ENCODE measurements around the gene ANKDD1B.
"Not testable (repeated sequence)": the region's sequence is repeated elsewhere in the genome, so short reads cannot be mapped to it uniquely, and the experiment has no call there.

The ANKDD1B gene

DNA sequence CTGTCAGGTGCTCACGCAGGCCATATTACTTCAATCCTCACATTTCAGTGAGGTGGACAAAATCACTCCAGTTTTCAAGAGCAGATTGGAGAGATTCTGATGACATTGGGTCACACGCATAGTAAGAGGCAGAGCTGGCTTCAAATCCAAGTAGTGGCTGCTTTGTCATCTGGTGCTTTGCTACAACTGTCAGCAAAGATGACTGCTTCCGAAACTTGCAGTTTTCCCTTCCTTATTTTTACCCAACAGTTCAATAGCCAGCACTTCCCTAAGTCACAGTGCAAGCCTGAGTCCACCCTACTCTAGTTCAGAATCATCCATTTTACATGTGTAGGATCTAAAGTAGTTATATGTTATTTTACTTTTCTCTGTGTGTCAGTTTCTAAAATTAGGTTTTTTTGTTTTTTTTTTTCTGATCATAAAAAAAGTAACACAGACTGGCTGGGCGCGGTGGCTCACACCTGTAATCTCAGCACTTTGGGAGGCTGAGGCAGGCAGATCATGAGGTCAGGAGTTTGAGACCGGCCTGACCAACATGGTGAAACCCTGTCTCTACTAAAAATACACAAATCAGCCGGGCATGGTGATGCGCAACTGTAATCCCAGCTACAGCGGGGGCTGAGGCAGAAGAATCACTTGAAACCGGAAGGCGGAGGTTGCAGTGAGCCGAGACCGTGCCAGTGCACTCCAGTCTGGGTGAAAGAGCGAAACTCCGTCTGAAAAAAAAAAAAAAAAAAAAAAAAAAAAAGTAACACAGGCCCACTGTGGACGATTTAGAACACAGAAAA, 49.6 kb downstream of the ANKDD1B start:
- DNase-seq (ENCODE audit: low read depth in 2 of 2): no peak

DNA sequence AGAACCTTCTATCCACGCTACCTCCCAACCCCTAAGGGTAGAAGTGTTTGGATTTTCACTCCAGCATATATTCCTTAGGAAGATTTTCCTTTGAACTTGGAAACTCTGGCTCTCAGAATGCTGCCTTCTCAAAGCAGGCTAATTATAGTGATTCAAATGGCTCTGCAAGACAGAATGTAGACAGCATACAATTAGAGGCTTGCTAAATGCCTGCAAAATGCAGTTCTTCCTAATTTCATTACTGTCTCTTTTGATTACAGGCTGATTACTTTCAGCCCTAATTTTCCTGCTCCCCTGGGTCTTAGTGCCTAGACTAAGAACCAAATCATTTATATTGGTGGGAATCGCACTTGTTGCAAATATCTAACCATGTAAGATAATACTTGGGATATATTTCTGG, 50.8 kb downstream of the ANKDD1B start:
- no peak for DNase-seq (ENCODE audit: low read depth in 2 of 2)

DNA sequence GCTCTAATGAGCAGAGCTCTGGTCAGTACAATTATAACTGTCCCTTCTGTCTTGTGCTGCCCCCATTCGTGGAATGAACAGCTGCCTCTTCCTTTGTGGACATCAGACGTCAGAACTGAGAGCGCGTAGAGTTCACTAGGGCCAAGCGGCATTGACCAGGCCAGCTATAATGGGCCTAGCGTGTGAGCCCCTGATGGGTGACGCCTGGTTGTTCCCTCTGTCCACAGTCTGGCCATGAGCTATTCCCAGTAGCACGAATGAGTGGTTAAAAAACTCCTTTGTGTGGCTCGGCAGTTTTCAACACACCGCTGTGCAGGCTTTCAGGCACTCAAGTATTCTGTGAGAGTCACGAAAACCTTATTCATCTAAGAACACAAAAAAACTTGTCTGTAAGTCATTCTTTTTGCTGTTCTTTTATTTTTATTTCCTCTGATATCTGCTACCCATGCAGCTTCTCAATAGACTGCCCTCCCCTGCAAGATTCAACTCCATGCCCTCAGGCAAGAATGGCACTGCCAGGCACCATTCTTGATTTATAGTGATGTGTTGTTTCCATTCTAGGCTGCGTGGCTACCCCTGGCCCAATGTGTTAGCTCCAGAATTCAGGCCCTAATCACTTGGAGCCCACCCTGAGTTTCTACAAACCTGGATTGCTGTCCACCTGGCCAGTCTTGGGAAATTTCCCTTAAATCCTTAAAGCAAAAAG, 52.5 kb downstream of the ANKDD1B start:
- DNase-seq (ENCODE audit: low read depth in 2 of 2): no peak

DNA sequence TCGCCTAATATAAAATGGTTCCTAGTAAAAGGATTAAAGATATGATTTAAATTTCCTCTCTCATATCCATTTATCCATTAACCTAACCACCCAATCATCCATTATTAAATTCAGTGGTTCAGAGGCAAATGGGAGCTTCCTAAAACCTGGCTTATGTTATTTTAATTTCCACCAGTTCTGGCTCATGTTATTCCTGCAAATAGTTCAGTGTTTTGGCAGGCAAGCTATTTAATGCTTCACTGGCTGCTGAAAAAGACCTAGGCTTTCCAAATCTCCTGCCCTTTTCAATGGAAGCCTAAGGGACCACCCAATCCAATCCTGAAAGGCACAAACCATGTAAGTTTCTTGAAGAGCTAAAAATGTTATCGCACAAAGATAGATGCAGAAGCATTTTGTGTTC, 53.7 kb downstream of the ANKDD1B start:
- no peak for DNase-seq (ENCODE audit: low read depth in 2 of 2)

DNA sequence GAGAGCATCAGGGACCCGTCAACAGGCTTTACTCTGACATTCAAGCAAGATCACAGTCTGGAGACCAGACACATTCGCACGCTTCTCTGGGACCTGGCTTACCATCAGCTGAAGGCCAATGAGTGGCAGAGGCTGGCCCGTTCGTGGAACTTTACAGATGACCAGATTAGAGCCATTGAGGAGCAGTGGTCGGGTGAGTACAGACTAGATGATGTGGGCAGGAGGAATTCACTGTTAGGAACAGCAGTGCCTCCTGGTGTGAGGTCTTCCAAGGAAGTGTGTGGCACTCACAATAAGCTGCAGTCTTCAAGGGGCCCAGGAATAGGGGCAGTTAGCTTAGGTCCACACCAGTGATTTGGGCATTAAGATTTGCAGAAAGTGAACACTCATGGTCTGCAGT, 55.5 kb downstream of the ANKDD1B start:
- no peak for DNase-seq (ENCODE audit: low read depth in 2 of 2)

DNA sequence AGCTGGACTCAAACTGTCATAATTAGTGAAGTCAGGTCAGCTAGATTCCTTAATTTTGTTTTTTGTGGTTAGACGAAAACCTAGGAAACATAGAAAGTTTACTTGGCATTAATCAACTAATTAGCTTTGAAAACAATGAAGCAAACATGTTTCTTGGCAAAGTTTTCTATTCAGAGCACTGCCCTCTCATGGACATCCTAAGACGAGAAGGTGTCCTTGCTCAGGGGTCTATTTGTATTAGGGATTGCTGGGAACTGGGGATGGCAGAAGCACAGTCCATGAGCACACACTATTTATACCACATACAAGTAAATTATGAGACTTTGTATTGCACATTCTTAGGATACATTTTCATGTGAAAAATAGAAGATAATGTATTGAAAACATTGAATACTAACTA, 56.3 kb downstream of the ANKDD1B start:
- DNase-seq (ENCODE audit: low read depth in 2 of 2): no peak

DNA sequence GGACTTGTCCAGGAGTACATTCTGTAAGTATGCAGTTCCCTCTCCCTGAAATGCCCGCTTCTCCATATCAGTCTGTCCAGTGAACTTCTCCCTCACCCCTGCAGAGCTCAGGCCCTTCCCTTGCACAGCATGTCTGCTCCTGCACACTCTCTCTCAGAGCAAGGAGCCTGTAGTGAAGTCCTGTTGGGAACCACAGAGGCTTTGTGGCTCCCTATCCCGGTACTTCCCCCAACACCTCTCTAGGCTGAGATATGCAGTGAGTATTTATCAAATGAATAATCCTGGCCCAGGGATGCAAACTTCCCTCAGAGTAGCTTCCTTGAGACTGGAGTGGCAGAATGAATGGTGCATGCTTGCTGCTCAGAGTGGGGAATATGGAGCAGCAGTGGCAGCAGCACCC, 57.2 kb downstream of the ANKDD1B start:
- no peak for DNase-seq (ENCODE audit: low read depth in 2 of 2)

DNA sequence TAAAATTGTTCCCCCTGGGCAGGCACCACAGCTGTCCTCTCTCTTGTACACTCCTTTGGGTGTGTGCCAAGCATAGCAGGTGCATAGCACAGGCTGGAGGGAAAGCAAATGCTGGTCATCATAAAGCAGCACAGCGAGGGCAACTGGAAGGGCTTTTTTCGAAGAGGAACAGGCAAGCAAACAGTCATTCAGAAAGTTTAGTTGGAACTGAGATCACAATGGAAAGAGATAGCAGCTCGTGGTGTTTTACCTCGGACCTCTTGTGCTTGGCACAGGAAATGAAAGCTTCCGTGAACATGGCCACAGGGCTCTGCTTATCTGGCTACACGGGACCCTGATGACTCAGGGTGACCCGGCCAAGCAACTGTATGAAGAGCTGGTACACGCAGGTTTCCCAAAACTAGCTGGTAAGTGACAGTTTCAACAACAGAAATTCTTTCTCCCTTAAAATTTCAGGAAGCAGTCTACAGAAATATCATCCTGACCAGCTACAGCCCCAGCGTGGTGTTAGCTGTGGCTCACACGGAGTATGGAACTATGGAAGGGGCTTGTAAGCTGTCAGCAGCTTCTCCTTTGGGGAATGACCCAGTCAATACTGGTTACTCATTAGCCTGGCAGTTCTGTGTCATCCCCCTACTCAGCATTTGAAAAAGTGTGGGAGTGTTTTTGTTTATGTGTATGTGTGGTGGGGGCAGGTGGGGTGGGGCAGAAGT, 57.9 kb downstream of the ANKDD1B start:
- peak; percentile 43 to 68 for DNase-seq (ENCODE audit: low read depth in 2 of 2)

DNA sequence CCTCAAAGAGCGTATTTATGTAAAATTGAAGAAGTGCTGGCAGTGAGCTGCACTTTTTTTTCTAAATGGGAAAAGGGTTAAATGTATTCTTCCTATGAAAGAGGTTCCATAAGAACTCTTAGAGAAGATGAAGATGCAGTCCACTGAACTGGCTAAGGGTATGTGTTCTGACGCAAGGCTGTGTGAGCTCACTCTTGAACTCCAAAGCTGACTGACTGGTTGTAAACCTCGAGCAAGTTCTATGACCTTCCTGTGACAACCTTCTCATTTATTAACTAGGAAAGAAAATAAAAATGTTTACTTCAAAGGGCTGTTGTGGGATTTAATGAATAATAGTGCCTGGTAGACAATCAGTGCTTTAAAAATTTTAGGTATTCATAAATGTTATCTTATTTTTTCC, 59.3 kb downstream of the ANKDD1B start:
- DNase-seq (ENCODE audit: low read depth in 2 of 2): no peak

DNA sequence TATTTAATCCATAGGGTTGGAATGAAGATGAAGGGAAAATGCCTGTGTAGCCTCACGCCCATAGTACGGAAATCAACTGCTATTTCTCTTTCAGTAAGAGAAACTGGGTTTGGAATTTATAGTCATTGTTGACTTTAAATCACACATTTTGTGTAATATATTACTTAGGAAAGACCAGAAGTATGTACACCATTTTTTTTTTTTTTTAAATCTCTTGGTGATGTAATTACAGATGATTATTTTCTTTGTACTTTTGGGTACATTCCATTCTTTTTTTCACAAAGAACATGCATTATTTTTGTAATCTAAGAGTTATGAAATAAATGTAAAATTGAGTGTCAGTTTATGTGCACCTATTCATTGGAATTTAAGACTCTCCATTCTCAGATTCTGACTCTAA, 60.3 kb downstream of the ANKDD1B start:
- DNase-seq (ENCODE audit: low read depth in 2 of 2): no peak

DNA sequence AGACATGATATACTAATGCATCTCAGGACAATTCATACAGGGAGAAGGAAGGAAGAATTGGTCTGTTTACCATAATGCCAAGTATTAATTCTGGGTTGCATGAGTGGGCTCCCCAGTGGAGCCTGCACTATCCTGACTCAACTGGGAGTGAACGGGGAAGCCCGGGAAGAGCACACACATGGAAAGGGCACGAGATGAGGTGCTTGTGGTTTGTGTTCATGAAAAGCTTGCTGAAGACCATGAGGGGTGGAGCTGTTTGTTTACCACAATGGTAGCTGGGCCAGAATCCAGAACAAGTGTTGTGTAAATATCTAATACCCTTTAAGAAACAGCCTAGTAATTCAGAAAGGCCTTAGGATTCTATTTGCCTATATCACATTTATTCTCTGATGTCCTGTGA, 61.4 kb downstream of the ANKDD1B start:
- no peak for DNase-seq (ENCODE audit: low read depth in 2 of 2)

DNA sequence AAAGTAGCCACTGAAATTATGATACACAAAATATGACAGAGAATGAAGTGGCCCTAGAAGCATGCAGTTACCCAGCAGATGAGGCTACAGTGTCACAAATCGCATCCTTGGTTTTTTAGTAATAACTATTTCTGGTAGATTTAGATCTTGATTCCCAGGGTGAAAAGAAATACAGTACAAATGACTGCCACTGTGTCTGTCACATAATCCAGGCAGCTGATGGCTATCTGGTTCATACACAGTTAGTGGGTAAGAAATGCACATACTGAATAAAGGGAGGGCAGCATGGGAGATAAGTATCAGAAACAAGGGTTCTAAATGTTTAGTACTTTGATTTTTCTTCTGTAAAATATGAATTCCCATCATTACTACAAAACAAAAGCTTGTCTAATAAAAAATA, 64.5 kb downstream of the ANKDD1B start:
- DNase-seq (ENCODE audit: low read depth in 2 of 2): no peak

DNA sequence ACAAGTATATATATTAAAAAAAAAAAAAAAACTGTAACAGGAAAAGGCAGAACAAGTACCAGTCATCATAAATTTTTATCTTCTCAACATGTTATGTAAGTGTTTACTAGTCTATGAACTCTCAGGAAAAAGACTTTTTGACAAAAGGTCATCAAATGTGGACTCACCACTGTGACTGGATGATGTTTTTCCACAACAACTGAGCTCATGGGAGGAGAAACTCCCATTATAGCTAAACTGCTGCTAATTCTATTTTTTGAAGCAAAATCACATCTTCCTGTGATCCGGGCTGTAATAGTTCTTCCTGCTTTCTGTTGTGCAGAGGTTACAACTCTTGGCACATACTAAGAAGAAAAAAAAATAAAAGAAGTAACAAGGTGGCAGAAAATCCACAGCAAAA, 66.4 kb downstream of the ANKDD1B start:
- DNase-seq (ENCODE audit: low read depth in 2 of 2): no peak

DNA sequence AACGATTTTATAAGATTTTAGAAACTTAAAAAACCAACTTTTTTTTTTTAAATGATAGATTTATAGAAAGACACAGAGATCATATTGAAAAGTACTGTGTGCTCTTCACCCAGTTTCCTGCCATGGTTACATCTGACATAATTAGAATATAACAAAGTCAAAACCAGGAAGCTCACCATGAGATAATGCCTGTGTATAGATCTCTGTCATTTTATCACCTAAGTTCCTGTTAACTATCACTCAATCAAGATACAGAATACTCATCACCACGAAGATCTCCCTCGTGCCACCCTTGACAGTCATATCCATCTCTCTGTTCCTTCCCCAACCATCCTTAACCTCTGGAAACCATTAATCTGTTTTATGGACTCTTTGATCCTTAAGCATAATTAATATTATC, 66.9 kb downstream of the ANKDD1B start:
- DNase-seq (ENCODE audit: low read depth in 2 of 2): no peak

DNA sequence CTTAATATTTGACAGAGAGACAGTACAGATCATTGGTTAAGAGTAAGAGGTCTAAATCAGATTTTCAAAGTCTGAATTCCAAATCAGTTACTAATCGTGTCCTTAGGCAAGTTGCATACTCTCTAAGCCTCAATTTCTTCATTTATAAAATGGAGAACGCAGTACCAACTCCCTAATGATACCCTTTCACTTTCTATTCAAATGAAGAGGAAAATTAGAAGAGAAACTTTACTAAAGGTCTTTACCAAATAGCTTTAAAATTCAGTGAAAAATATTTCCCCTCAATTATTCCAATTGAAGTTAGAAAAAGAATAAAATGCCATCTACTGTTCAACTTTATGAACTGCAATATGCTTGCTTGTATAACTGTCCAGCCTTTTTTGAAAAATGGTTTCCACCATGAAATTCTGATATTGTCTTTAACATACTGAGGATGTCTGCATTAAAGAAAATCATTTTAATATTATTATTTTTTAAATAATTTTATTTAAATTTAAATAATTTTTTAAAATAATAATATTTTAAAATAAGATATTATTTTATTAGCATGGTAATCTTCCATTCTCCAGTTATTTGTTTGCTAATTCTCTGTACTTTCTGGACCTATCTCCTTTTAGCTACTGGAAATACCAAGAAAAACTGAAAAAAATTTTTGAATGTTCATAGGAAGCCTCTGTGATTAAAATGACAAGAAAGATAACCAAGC, 70.0 kb downstream of the ANKDD1B start:
- DNase-seq (ENCODE audit: low read depth in 2 of 2): no peak

DNA sequence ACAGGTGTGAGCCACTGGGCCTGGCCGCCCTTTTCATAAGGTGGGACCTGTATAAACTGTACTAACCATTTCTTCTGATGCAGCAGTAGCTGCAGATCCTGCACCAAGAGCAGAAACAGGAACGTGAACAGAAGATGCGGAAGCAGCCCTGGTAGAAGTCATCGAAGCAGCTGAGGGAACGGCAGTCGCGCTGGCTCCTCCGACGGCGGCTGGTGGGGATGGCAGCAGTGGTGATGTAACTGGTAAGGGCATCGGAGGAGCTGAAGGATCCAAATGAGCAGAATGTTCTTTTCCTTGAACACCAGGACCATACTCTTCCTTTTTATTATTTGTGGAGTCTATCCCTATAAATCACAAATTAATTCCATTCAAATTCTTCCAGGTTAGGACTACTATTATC, 73.9 kb downstream of the ANKDD1B start:
- no peak for DNase-seq (ENCODE audit: low read depth in 2 of 2)

DNA sequence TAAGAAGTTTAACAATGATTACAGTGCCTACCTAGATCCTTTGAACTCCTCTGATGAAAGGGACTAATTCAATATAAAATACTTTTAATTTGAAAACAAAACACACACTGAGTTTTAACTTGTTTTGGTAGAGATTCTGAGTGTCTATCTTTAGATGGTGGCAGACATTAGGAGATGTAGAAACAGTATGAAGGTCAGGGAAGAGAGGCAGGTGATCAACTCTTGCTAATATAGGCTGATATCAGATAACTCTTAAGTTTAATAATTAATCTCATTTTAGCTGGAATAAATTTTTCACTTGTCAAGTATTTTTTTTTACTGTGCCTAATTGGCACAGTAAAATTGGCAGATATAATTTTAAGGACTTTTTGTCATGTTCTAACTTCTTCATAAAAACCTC, 75.2 kb downstream of the ANKDD1B start:
- no peak for DNase-seq (ENCODE audit: low read depth in 2 of 2)

DNA sequence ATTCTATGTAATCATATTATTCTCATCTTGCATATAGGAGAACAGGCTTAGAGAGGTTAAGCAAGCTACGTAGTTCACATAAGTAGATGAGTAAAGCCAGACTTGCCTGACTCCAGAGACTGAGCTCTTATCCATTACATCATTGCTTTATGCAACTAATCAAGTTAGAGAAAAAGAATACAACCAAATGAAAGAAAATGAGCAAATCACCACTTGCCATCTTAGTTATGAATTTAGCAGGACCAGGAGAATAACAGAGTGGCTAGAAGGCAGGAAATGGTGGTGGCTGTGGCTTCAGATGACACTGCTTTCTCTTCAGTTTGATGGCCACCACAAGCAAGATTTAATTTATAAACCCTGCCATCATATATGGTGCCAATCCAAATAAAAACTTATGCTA, 79.4 kb downstream of the ANKDD1B start:
- no peak for DNase-seq (ENCODE audit: low read depth in 2 of 2)

DNA sequence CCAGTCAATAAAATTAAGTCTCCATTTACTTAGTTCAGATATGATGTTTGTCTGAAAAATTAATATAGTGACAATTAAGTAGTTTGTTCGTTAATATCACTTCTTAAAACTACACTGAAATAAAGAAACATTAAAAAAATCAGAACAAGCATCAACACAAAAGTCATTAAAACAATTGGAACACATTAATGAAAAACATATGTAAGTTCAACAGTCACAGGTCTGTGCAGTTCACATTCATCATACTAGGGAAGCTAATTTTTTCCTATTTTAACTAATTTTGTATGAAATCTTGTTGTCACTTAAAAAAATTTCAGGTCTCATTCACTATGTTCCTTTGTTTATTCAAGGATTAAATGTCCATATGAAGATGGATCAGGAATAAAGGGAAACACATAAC, 83.5 kb downstream of the ANKDD1B start:
- DNase-seq (ENCODE audit: low read depth in 2 of 2): no peak

DNA sequence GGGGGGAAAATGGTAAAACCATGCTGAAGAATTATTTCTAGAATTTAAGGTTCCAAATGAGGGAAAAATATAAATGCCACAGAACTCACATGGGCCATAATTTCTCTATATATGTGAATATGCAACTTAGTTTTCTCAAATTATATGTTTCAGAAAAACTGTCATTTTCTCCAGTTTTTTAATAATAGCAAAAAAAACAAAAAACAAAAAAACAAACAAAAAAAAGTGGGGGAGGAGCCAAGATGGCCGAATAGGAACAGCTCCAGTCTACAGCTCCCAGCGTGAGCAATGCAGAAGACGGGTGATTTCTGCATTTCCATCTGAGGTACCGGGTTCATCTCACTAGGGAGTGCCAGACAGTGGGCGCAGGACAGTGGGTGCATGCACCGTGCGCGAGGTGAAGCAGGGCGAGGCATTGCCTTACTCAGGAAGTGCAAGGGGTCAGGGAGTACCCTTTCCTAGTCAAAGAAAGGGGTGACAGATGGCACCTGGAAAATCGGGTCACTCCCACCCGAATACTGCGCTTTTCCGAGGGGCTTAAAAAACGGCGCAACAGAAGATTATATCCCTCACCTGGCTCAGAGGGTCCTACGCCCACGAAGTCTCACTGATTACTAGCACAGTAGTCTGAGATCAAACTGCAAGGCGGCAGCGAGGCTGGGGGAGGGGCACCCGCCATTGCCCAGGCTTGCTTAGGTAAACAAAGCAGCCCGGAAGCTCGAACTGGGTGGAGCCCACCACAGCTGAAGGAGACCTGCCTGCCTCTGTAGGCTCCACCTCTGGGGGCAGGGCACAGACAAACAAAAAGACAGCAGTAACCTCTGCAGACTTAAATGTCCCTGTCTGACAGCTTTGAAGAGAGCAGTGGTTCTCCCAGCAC, 84.5 kb downstream of the ANKDD1B start:
- not testable (repeated sequence) for DNase-seq (ENCODE audit: low read depth in 2 of 2)

DNA sequence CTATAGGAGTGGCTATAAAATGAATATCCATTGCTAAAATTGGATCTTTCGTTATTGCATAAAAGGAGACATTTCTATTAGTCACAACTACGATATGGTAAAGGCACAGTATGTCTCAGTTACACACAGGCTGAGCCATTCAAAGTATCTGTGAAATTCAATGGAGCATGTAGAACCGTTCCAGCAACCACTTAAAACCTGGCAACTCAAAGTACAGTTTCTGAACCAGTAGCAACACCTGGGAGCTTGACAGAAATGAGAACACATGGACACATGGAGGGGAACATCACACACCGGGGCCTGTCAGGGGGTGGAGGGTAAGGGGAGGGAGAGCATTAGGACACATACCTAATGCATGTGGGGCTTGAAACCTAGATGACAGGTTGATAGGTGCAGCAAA, 90.6 kb downstream of the ANKDD1B start:
- DNase-seq (ENCODE audit: low read depth in 2 of 2): no peak

Data from stimulated activated CD4-positive, alpha-beta T cell treated with anti-CD3 and anti-CD28 coated beads, Interleukin-4, amount 100 ng/mL, for 48 hours (primary cell).